ENCODE measurements around the gene NFE2L1. TPM values are rescaled to one million over a fixed set of nuclear protein-coding genes. Genes with fewer than 3 reads are reported as not detected.
"Not testable (repeated sequence)": the region's sequence is repeated elsewhere in the genome, so short reads cannot be mapped to it uniquely, and the experiment has no call there.

The NFE2L1 gene
- 10 to 100 TPM; 39.4 to 45.7 TPM for polyA plus RNA-seq

DNA sequence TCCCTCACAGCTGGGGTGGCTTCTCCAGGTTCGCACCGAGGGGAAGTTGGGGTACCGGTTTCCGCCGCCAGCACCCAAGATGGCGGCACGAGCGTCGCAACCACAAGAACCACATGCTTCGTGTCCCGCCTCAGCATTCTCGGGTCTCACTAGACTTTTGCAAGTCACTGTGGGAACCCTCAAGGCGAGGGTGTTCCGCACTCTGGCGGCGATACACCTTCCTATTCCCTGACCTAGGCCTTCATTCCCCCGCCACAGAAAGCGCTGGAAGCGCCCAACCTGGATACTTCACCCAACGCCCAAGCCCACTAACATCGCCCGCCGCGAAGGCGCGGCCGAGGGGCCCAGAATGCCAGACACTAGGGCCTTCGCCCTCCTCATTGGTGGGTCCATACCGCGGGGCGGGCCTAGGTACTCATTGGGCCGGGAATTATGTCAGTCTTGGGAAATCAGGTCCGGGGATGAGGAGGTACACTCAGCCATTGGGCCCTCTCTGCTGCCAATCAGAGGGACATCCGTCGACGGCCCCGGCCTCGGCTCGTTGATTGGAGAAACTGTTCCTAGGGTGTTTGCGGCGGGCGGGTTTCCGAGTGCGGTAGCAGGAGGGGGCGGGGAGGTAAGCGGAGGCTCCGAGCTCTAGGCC lies at the start of gene NFE2L1:
Gene NFE2L1, plus strand, starts transcription at position 619 of the 643 bp plus-strand sequence. CDS start 2,760 bp downstream, outside the sequence.
- Histone ChIP-seq H3K36me3 (ENCODE audit: control insufficient read depth in 2 of 2, insufficient read depth in 2 of 2, low read length in 1 of 2) (peaks cover 0 to 4% of the 10 kb centered on the region in 2 donors), H3K27ac (ENCODE audit: low read depth in 2 of 2, low read length in 1 of 2) (peak within 1 kb of the TSS; percentile 98 to 100), H3K9me3 (ENCODE audit: control insufficient read depth in 2 of 2, insufficient read depth in 1 of 2, low read depth in 1 of 2, low read length in 1 of 2) (no peaks in the 10 kb centered on the region), H3K4me3 (ENCODE audit: low read depth in 1 of 2, low read length in 2 of 2) (peak within 1 kb of the TSS; percentile 73 to 80), H3K27me3 (ENCODE audit: control insufficient read depth in 1 of 2, insufficient read depth in 2 of 2, low read length in 2 of 2) (no peaks in the 10 kb centered on the region), H3K4me1 (ENCODE audit: control insufficient read depth in 2 of 2, insufficient read depth in 2 of 2, low read length in 1 of 2) (peaks cover 3 to 30% of the 10 kb centered on the region in 2 donors)
- WGBS, 2 donors = 0% methylated on average over 47 of the region's 47 CpGs

DNA sequence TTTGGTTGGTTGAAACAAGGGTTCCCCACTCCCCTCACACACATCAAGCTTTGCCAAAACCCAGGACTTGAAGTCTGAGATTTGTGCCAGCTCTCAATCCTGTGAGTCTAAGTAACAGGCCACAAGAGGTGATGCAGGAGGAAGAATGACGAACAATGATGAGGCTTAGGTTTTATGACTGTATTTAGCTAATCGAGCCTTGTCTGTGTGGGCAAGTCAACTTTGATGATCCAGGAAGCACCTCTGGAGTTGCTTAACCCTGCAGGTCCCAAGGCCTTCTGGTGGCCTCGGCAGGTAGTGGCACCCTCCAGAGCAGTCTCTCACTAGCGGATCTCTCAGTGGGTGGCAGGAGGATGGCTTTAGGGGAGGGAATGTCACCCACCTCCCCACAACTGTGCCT lies 48.6 kb upstream of the NFE2L1 start:
- peaks cover 0 to 8% of the 10 kb centered on the region in 2 donors for H3K4me1 ChIP-seq (ENCODE audit: control insufficient read depth in 2 of 2, insufficient read depth in 2 of 2, low read length in 1 of 2)
- WGBS, 2 donors = 46 to 50% methylated on average over 4 of the region's 4 CpGs
- no peaks in the 10 kb centered on the region for H3K27me3 ChIP-seq (ENCODE audit: control insufficient read depth in 1 of 2, insufficient read depth in 2 of 2, low read length in 2 of 2)
- H3K36me3 ChIP-seq (ENCODE audit: control insufficient read depth in 2 of 2, insufficient read depth in 2 of 2, low read length in 1 of 2) = no peaks in the 10 kb centered on the region
- no peak overlapping the region for H3K4me3 ChIP-seq (ENCODE audit: low read depth in 1 of 2, low read length in 2 of 2)
- no peaks in the 10 kb centered on the region for H3K9me3 ChIP-seq (ENCODE audit: control insufficient read depth in 2 of 2, insufficient read depth in 1 of 2, low read depth in 1 of 2, low read length in 1 of 2)
- no peak overlapping the region for H3K27ac ChIP-seq (ENCODE audit: low read depth in 2 of 2, low read length in 1 of 2)

DNA sequence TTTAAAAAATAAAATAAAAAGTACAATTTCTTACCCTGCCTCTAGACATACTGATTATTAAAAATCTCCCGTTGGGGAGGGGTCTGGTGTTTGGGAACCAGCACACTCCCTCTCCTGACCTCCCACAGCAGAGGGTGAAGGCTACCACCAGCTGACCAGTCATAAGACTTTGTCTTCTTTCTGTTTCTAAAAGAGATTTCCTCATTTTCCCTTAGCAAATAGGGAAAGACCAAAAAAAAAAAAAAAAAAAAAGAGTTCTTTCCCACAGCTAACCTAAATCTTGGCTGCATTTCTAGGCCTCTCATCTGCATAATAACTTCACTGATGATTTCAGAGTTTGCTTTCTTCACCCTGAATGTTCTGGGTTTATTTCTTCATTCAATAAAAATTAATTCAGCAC lies 47.0 kb upstream of the NFE2L1 start:
- H3K4me3 ChIP-seq (ENCODE audit: low read depth in 1 of 2, low read length in 2 of 2) = no peak overlapping the region
- WGBS, 2 donors = 76 to 91% methylated on average over 1 of the region's 1 CpG
- H3K4me1 ChIP-seq (ENCODE audit: control insufficient read depth in 2 of 2, insufficient read depth in 2 of 2, low read length in 1 of 2) = peaks cover 0 to 8% of the 10 kb centered on the region in 2 donors
- no peaks in the 10 kb centered on the region for H3K36me3 ChIP-seq (ENCODE audit: control insufficient read depth in 2 of 2, insufficient read depth in 2 of 2, low read length in 1 of 2)
- no peaks in the 10 kb centered on the region for H3K27me3 ChIP-seq (ENCODE audit: control insufficient read depth in 1 of 2, insufficient read depth in 2 of 2, low read length in 2 of 2)
- H3K27ac ChIP-seq (ENCODE audit: low read depth in 2 of 2, low read length in 1 of 2) = no peak overlapping the region
- no peaks in the 10 kb centered on the region for H3K9me3 ChIP-seq (ENCODE audit: control insufficient read depth in 2 of 2, insufficient read depth in 1 of 2, low read depth in 1 of 2, low read length in 1 of 2)

DNA sequence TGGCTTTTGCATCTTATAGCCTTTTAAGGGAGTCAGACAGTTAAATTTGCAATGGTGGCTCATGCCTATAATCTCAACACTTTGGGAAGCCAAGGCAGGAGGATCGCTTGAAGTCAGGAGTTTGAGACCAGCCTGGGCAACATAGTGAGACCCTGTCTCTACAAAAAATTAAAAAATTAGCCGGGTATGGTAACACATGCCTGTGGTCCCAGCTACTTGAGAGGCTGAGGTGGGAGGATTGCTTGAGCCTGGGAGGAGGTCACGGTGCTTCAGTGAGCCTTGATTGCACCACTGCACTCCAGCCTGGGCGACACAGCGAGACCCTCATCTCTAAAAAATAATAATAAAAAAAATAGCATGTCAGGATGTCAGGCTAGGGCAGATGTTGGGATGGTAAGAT lies 46.5 kb upstream of the NFE2L1 start:
- H3K27ac ChIP-seq (ENCODE audit: low read depth in 2 of 2, low read length in 1 of 2); H3K4me3 ChIP-seq (ENCODE audit: low read depth in 1 of 2, low read length in 2 of 2); H3K4me1 ChIP-seq (ENCODE audit: control insufficient read depth in 2 of 2, insufficient read depth in 2 of 2, low read length in 1 of 2); H3K27me3 ChIP-seq (ENCODE audit: control insufficient read depth in 1 of 2, insufficient read depth in 2 of 2, low read length in 2 of 2); H3K36me3 ChIP-seq (ENCODE audit: control insufficient read depth in 2 of 2, insufficient read depth in 2 of 2, low read length in 1 of 2); H3K9me3 ChIP-seq (ENCODE audit: control insufficient read depth in 2 of 2, insufficient read depth in 1 of 2, low read depth in 1 of 2, low read length in 1 of 2): not testable (repeated sequence)
- 94 to 97% methylated on average over 5 of the region's 5 CpGs for WGBS, 2 donors

GRCh38 chr17:48002266-48002915 lies 45.8 kb upstream of the NFE2L1 start:
- 29 to 34% methylated on average over 4 of the region's 4 CpGs for WGBS, 2 donors
- no peaks in the 10 kb centered on the region for H3K36me3 ChIP-seq (ENCODE audit: control insufficient read depth in 2 of 2, insufficient read depth in 2 of 2, low read length in 1 of 2)
- no peak overlapping the region for H3K4me3 ChIP-seq (ENCODE audit: low read depth in 1 of 2, low read length in 2 of 2)
- no peaks in the 10 kb centered on the region for H3K9me3 ChIP-seq (ENCODE audit: control insufficient read depth in 2 of 2, insufficient read depth in 1 of 2, low read depth in 1 of 2, low read length in 1 of 2)
- no peaks in the 10 kb centered on the region for H3K27me3 ChIP-seq (ENCODE audit: control insufficient read depth in 1 of 2, insufficient read depth in 2 of 2, low read length in 2 of 2)
- peak overlapping the region in 1 of 2 donors; percentile 20 for H3K27ac ChIP-seq (ENCODE audit: low read depth in 2 of 2, low read length in 1 of 2)
- H3K4me1 ChIP-seq (ENCODE audit: control insufficient read depth in 2 of 2, insufficient read depth in 2 of 2, low read length in 1 of 2) = peaks cover 0 to 8% of the 10 kb centered on the region in 2 donors

GRCh38 chr17:48002916-48003416 lies 45.2 kb upstream of the NFE2L1 start:
- no peaks in the 10 kb centered on the region for H3K36me3 ChIP-seq (ENCODE audit: control insufficient read depth in 2 of 2, insufficient read depth in 2 of 2, low read length in 1 of 2)
- 59 to 67% methylated on average over 7 of the region's 7 CpGs for WGBS, 2 donors
- no peaks in the 10 kb centered on the region for H3K9me3 ChIP-seq (ENCODE audit: control insufficient read depth in 2 of 2, insufficient read depth in 1 of 2, low read depth in 1 of 2, low read length in 1 of 2)
- H3K27ac ChIP-seq (ENCODE audit: low read depth in 2 of 2, low read length in 1 of 2) = no peak overlapping the region
- H3K4me1 ChIP-seq (ENCODE audit: control insufficient read depth in 2 of 2, insufficient read depth in 2 of 2, low read length in 1 of 2) = peaks cover 0 to 8% of the 10 kb centered on the region in 2 donors
- no peak overlapping the region for H3K4me3 ChIP-seq (ENCODE audit: low read depth in 1 of 2, low read length in 2 of 2)
- no peaks in the 10 kb centered on the region for H3K27me3 ChIP-seq (ENCODE audit: control insufficient read depth in 1 of 2, insufficient read depth in 2 of 2, low read length in 2 of 2)

- no peak overlapping the region for H3K27ac ChIP-seq (ENCODE audit: low read depth in 2 of 2, low read length in 1 of 2)
- 81 to 84% methylated on average over 17 of the region's 17 CpGs for WGBS, 2 donors
- H3K36me3 ChIP-seq (ENCODE audit: control insufficient read depth in 2 of 2, insufficient read depth in 2 of 2, low read length in 1 of 2) = no peaks in the 10 kb centered on the region
- no peaks in the 10 kb centered on the region for H3K27me3 ChIP-seq (ENCODE audit: control insufficient read depth in 1 of 2, insufficient read depth in 2 of 2, low read length in 2 of 2)
- no peaks in the 10 kb centered on the region for H3K9me3 ChIP-seq (ENCODE audit: control insufficient read depth in 2 of 2, insufficient read depth in 1 of 2, low read depth in 1 of 2, low read length in 1 of 2)
- no peak overlapping the region for H3K4me3 ChIP-seq (ENCODE audit: low read depth in 1 of 2, low read length in 2 of 2)
- H3K4me1 ChIP-seq (ENCODE audit: control insufficient read depth in 2 of 2, insufficient read depth in 2 of 2, low read length in 1 of 2) = peaks cover 0 to 8% of the 10 kb centered on the region in 2 donors
These were observed 44.6 kb upstream of the NFE2L1 start for GRCh38 chr17:48003417-48004151.

DNA sequence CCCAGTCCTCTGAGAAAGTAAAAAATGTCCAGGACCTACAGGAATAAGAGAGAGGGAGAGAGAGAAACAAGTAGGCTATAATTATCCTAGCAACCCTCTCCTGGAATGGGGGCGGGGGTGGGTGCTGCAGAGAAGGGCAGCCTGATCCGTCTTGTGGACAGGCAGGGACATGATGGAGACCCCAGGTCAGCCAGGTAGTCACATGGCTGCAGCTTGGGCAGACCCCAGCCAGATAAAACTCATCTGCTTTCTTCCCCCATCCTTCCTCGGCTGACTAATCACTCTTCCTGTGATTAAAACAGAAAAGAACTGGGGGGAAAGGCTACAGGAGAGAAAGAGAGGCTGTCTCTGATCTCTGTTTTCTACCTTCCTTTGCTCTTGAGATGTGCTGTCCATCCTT lies 43.2 kb upstream of the NFE2L1 start:
- 73 to 74% methylated on average over 3 of the region's 3 CpGs for WGBS, 2 donors
- no peaks in the 10 kb centered on the region for H3K27me3 ChIP-seq (ENCODE audit: control insufficient read depth in 1 of 2, insufficient read depth in 2 of 2, low read length in 2 of 2)
- H3K4me3 ChIP-seq (ENCODE audit: low read depth in 1 of 2, low read length in 2 of 2) = no peak overlapping the region
- no peak overlapping the region for H3K27ac ChIP-seq (ENCODE audit: low read depth in 2 of 2, low read length in 1 of 2)
- H3K36me3 ChIP-seq (ENCODE audit: control insufficient read depth in 2 of 2, insufficient read depth in 2 of 2, low read length in 1 of 2) = no peaks in the 10 kb centered on the region
- H3K4me1 ChIP-seq (ENCODE audit: control insufficient read depth in 2 of 2, insufficient read depth in 2 of 2, low read length in 1 of 2) = peaks cover 0 to 8% of the 10 kb centered on the region in 2 donors
- H3K9me3 ChIP-seq (ENCODE audit: control insufficient read depth in 2 of 2, insufficient read depth in 1 of 2, low read depth in 1 of 2, low read length in 1 of 2) = no peaks in the 10 kb centered on the region

DNA sequence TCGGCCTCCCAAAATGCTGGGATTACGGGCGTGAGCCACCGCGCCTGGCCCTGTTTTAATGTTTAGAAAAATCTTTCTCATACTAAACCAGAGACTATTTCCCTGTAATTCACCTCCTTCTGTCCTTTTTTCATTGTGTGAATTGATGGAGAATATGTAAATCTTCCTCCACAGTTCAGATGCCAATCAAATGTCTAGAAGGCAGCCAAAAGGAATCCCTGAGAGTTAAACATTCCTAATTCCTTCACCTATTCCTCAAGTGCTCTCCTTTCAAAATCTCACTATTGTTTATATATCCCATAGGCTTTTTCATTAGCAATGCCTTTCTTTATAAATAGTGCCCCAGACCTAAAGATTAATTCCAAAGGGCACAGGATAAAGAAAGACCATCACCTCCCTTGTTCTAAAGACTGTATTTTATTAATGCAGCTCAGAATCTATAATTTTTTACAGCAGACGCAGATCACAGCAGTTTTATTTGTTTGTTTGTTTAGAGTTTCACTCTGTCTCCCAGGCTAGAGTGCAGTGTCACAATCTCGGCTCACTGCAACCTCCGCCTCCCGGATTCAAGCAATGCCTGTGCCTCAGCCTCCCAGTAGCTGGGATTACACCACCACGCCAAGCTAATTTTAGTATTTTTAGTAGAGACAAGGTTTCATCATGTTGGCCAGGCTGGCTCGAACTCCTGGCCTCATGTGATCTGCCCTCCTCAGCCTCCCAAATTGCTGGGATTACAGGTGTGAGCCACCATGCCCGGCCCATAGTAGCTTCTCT lies 41.0 kb upstream of the NFE2L1 start:
- no peaks in the 10 kb centered on the region for H3K27me3 ChIP-seq (ENCODE audit: control insufficient read depth in 1 of 2, insufficient read depth in 2 of 2, low read length in 2 of 2)
- WGBS, 2 donors = 87 to 90% methylated on average over 12 of the region's 12 CpGs
- H3K27ac ChIP-seq (ENCODE audit: low read depth in 2 of 2, low read length in 1 of 2) = no peak overlapping the region
- no peaks in the 10 kb centered on the region for H3K9me3 ChIP-seq (ENCODE audit: control insufficient read depth in 2 of 2, insufficient read depth in 1 of 2, low read depth in 1 of 2, low read length in 1 of 2)
- H3K36me3 ChIP-seq (ENCODE audit: control insufficient read depth in 2 of 2, insufficient read depth in 2 of 2, low read length in 1 of 2) = no peaks in the 10 kb centered on the region
- peaks cover under 1 to 11% of the 10 kb centered on the region in 2 donors for H3K4me1 ChIP-seq (ENCODE audit: control insufficient read depth in 2 of 2, insufficient read depth in 2 of 2, low read length in 1 of 2)
- no peak overlapping the region for H3K4me3 ChIP-seq (ENCODE audit: low read depth in 1 of 2, low read length in 2 of 2)
